Measurements from ENCODE around the gene GLIS2.

GLIS2 gene

GRCh38 chr16:4383591-4384444 lies 68.0 kb downstream of the GLIS2 start:
- no peak for DNase-seq (ENCODE audit: low read depth)

GRCh38 chr16:4384509-4384942 lies 68.7 kb downstream of the GLIS2 start:
- no peak for DNase-seq (ENCODE audit: low read depth)

GRCh38 chr16:4385066-4385788 lies 69.4 kb downstream of the GLIS2 start:
- no peak for DNase-seq (ENCODE audit: low read depth)

GRCh38 chr16:4385789-4386450 lies 70.1 kb downstream of the GLIS2 start:
- no peak for DNase-seq (ENCODE audit: low read depth)

GRCh38 chr16:4386451-4386805 lies 70.6 kb downstream of the GLIS2 start:
- DNase-seq (ENCODE audit: low read depth) = no peak

GRCh38 chr16:4386951-4387565 lies 71.2 kb downstream of the GLIS2 start:
- no peak for DNase-seq (ENCODE audit: low read depth)

GRCh38 chr16:4387781-4388180 lies 71.9 kb downstream of the GLIS2 start:
- no peak for DNase-seq (ENCODE audit: low read depth)

GRCh38 chr16:4388271-4389021 lies 72.6 kb downstream of the GLIS2 start:
- no peak for DNase-seq (ENCODE audit: low read depth)

All from stimulated activated CD8-positive, alpha-beta memory T cell treated with anti-CD3 and anti-CD28 coated beads, Interleukin-4, amount 100 ng/mL, for 24 hours (primary cell).